HCT116 (cell line): ENCODE measurements around the gene ARHGDIA. TPM values are rescaled to one million over a fixed set of nuclear protein-coding genes. Genes with fewer than 3 reads are reported as not detected.

Source experiments
- ATAC-seq: fragments of 200-7000 bp; cut with Tn5 transposase; 2 replicates; pipeline ENCODE4 v1.9.1; 2020; ENCODE audit warnings: mild to moderate bottlenecking, moderate library complexity
- BruUV-seq: library from RNA; stranded (reverse); fragments of 400-500 nt; replicated peaks from 2 replicates; lab custom pipeline; 2021; lab: Mats Ljungman, UMichigan
- CTCF ChIA-PET: fragments of 300-600 bp; sonication (Branson Sonifier 250); formaldehyde crosslinking; loops from one replicate; lab custom pipeline; 2021; ENCODE audit warnings: antibody characterized with exemption; lab: Charles Lee
- POLR2A ChIA-PET: fragments of 300-600, 350-600 bp; sonication (Branson Sonifier 250); formaldehyde crosslinking; loops from one replicate; lab custom pipeline; 2021; ENCODE audit warnings: antibody characterized with exemption; lab: Charles Lee
- RAD21 ChIA-PET, 2 experiments: fragments of 300-600 bp; sonication (Branson Sonifier 250); formaldehyde crosslinking; loops; one replicate each; lab custom pipeline; 2023; ENCODE audit warnings: low total read pairs in 2 of 2; ENCODE audit not compliant: uncharacterized antibody in 2 of 2, unreplicated experiment in 2 of 2, low non-redundant PET in 1 of 2; lab: Charles Lee
- DNase-seq: peaks from one replicate; pipeline ENCODE4 v3.0.0-alpha.2; 2010; ENCODE audit warnings: low read depth, low spot score
- H2AFZ ChIP-seq: fragments of 200-600 bp; shearing (Covaris generic), sonication (generic); 2 replicates; pipeline ENCODE4 v1.6.1; 2017; ENCODE audit warnings: low read depth, mixed run types, mixed read lengths, antibody characterized with exemption, low read length; ENCODE audit not compliant: poor library complexity, severe bottlenecking
- H3K27ac ChIP-seq: 2 replicates; pipeline ENCODE4 v1.5.1; 2012; ENCODE audit warnings: low read depth, low read length
- H3K27me3 ChIP-seq: fragments of 200-600 bp; sonication (generic); 2 replicates; pipeline ENCODE4 v1.6.1; 2016; ENCODE audit warnings: mixed run types, low read length, mixed read lengths; ENCODE audit not compliant: insufficient read depth
- H3K36me3 ChIP-seq, 2 experiments: fragments of 200-500 bp in 1 of 2; fragments of 200-600 bp in 1 of 2; sonication (Bioruptor generic) in 1 of 2; sonication (generic) in 1 of 2; 2 replicates each; pipeline versions ENCODE4 v1.5.1 to v1.6.1; 2014 to 2016; ENCODE audit warnings: low read length in 2 of 2, inconsistent platforms in 1 of 2, mixed read lengths in 1 of 2, mixed run types in 1 of 2; ENCODE audit not compliant: insufficient read depth in 2 of 2, control insufficient read depth in 1 of 2
- H3K4me1 ChIP-seq, 2 experiments: fragments of 200-600 bp in 1 of 2; sonication (generic) in 1 of 2; 2 replicates each; pipeline versions ENCODE4 v1.5.1 to v1.6.1; 2012 to 2017; ENCODE audit warnings: low read length in 2 of 2, inconsistent platforms in 1 of 2, mild to moderate bottlenecking in 1 of 2, mixed read lengths in 1 of 2, mixed run types in 1 of 2, moderate library complexity in 1 of 2; ENCODE audit not compliant: insufficient read depth in 2 of 2, control insufficient read depth in 1 of 2
- H3K4me2 ChIP-seq: fragments of 200-600 bp; sonication (generic); 2 replicates; pipeline ENCODE4 v1.6.1; 2017; ENCODE audit warnings: mixed run types, low read length, mixed read lengths
- H3K4me3 ChIP-seq, 2 experiments: fragments of 200-600 bp in 1 of 2; sonication (generic) in 1 of 2; replicated peaks in 1 of 2; 2 replicates each; pipeline ENCODE4 v1.5.1; 2011 to 2016; ENCODE audit warnings: low read length in 2 of 2, control low read depth in 1 of 2, low read depth in 1 of 2, mild to moderate bottlenecking in 1 of 2, mixed read lengths in 1 of 2, mixed run types in 1 of 2
- H3K79me2 ChIP-seq: fragments of 200-600 bp; sonication (generic); 2 replicates; pipeline ENCODE4 v1.6.1; 2017; ENCODE audit warnings: mild to moderate bottlenecking, mixed run types, low read length, moderate library complexity, mixed read lengths; ENCODE audit not compliant: insufficient read depth
- H3K9ac ChIP-seq: fragments of 200-600 bp; sonication (generic); 2 replicates; pipeline ENCODE4 v1.6.1; 2016; ENCODE audit warnings: low read length, mixed read lengths
- H3K9me2 ChIP-seq: fragments of 200-600 bp; sonication (generic), shearing (Covaris generic); 2 replicates; pipeline ENCODE4 v1.6.1; 2017; ENCODE audit warnings: mixed run types, mild to moderate bottlenecking, moderate library complexity; ENCODE audit not compliant: insufficient read depth
- H3K9me3 ChIP-seq, 2 experiments: fragments of 200-500 bp in 1 of 2; fragments of 200-600 bp in 1 of 2; sonication (Bioruptor generic) in 1 of 2; sonication (generic) in 1 of 2; 2 replicates each; pipeline ENCODE4 v1.6.1; 2014 to 2017; ENCODE audit warnings: low read length in 2 of 2, mixed read lengths in 2 of 2, inconsistent platforms in 1 of 2, low read depth in 1 of 2, mild to moderate bottlenecking in 1 of 2, mixed run types in 1 of 2, moderate library complexity in 1 of 2; ENCODE audit not compliant: control insufficient read depth in 1 of 2, insufficient read depth in 1 of 2
- H4K20me1 ChIP-seq: fragments of 200-600 bp; sonication (generic), shearing (Covaris generic); 2 replicates; pipeline ENCODE4 v1.6.1; 2017; ENCODE audit warnings: mixed run types, mild to moderate bottlenecking, moderate library complexity; ENCODE audit not compliant: insufficient read depth
- ELF1 ChIP-seq: IDR thresholded peaks from 2 replicates; pipeline ENCODE4 v1.6.1; 2012; ENCODE audit warnings: low read depth, borderline replicate concordance
- EZH2 ChIP-seq: fragments of 200-600 bp; sonication (generic); IDR thresholded peaks from 2 replicates; pipeline ENCODE4 v1.6.1; 2017; ENCODE audit warnings: antibody characterized with exemption, mixed run types
- FOSL1 ChIP-seq: IDR thresholded peaks from 2 replicates; pipeline ENCODE4 v1.6.1; 2012; ENCODE audit warnings: low read depth
- POLR2AphosphoS5 ChIP-seq: IDR thresholded peaks from 2 replicates; pipeline ENCODE4 v1.6.1; 2011; ENCODE audit warnings: mild to moderate bottlenecking, low read depth, low read length, moderate library complexity
- YY1 ChIP-seq: IDR thresholded peaks from 2 replicates; pipeline ENCODE4 v1.6.1; 2011; ENCODE audit warnings: low read length, low read depth, moderate library complexity, mild to moderate bottlenecking; ENCODE audit not compliant: insufficient replicate concordance; ENCODE audit errors: extremely low read depth
- intact Hi-C: fragments of 100-400 bp; cut with micrococcal nuclease; formaldehyde crosslinking; loops from 2 replicates; pipeline ENCODE4 v1.10.0; 2022
- total RNA-seq: library from RNA; stranded (reverse); gene quantifications from one replicate; pipeline ENCODE4 v1.2.1, GENCODE V29; 2021; ENCODE audit not compliant: unreplicated experiment

ARHGDIA gene
- total RNA-seq, 1 experiment from 2014 or later: 554 TPM

GRCh38 chr17:81885454-81885853 lies 14.3 kb upstream of the ARHGDIA start:
- Histone ChIP-seq H4K20me1 (peaks cover 7% of the 10 kb centered on the region; the same call in 1 of the 2 replicates), H3K36me3 (peaks cover 44 to 88% of the 10 kb centered on the region in 2 experiments), H2AFZ (no peak overlapping the region), H3K79me2 (peaks cover 91% of the 10 kb centered on the region), H3K9ac (no peak overlapping the region), H3K9me2 (no peaks in the 10 kb centered on the region), H3K27me3 (no peaks in the 10 kb centered on the region), H3K27ac (peak overlapping the region; percentile 19; the same call in 1 of the 2 replicates), H3K4me1 (peaks cover 10 to 26% of the 10 kb centered on the region in 2 experiments), H3K9me3 (no peaks in the 10 kb centered on the region), H3K4me3 (no peak overlapping the region), H3K4me2 (no peak overlapping the region)
- no TSS peak for BruUV-seq
- POLR2A ChIA-PET: interaction anchor here (0.9 kb wide), 1 partner anchor 18 kb away, joined by 3 read pairs; no protein-coding TSS in a partner anchor
- DNase-seq: no peak
- intact Hi-C loops: no loop called here
- TF ChIP-seq YY1 (no peak), EZH2 (no peak), ELF1 (no peak)
- RAD21 ChIA-PET: no interaction called here
- CTCF ChIA-PET: no interaction called here
- ATAC-seq: no peak

GRCh38 chr17:81884968-81885367 lies 13.8 kb upstream of the ARHGDIA start:
- peak; percentile 7; the same call in 1 of the 2 replicates for ATAC-seq
- POLR2A ChIA-PET: interaction anchor here (0.9 to 1.3 kb wide), 2 partner anchors 12 to 18 kb away, joined by 3 read pairs; no protein-coding TSS in a partner anchor
- 0 out of 2 replicates have a peak, but pooled peaks have one; percentile 4 for TF ChIP-seq POLR2AphosphoS5
- TF ChIP-seq FOSL1: no peak
- no peaks in the 10 kb centered on the region for H3K27me3 ChIP-seq
- H3K9me2 ChIP-seq: no peaks in the 10 kb centered on the region
- no peak for DNase-seq
- CTCF ChIA-PET: no interaction called here
- RAD21 ChIA-PET: no interaction called here
- H3K4me1 ChIP-seq: peaks cover 6 to 21% of the 10 kb centered on the region in 2 experiments
- H2AFZ ChIP-seq: no peak overlapping the region
- no peak overlapping the region for H3K4me3 ChIP-seq
- peaks cover 7% of the 10 kb centered on the region; the same call in 1 of the 2 replicates for H4K20me1 ChIP-seq
- intact Hi-C loops: no loop called here
- H3K27ac ChIP-seq: peak overlapping the region; percentile 16; the same call in 1 of the 2 replicates
- no peak overlapping the region for H3K9ac ChIP-seq
- no peaks in the 10 kb centered on the region for H3K9me3 ChIP-seq
- no peak overlapping the region for H3K4me2 ChIP-seq
- no TSS peak for BruUV-seq
- peaks cover 88% of the 10 kb centered on the region for H3K79me2 ChIP-seq
- peaks cover 43 to 88% of the 10 kb centered on the region in 2 experiments for H3K36me3 ChIP-seq
